Measurements from ENCODE around the gene DEFB129. TPM values are rescaled to one million over a fixed set of nuclear protein-coding genes. Genes with fewer than 3 reads are reported as not detected.
A peak's percentile ranks its signal among the peaks of the same experiment; 100 is the strongest.

Gene DEFB129
- total RNA-seq, 1 donor from 2014 or later: not detected

DNA sequence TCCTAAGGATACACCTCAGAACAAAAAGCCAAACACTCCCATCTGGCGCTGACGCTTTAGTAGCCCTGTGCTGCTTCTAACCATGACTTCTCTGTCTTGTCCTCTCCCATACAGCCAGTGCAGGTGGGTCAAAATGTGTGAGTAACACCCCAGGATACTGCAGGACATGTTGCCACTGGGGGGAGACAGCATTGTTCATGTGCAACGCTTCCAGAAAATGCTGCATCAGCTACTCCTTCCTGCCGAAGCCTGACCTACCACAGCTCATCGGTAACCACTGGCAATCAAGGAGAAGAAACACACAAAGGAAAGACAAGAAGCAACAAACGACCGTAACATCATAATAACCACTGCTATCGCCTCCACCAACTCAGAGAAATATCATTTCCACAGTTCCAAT is 31.9 kb downstream of the DEFB129 start:
- Histone ChIP-seq H3K27me3 (no peaks in the 10 kb centered on the region), H3K27ac (no peak overlapping the region), H3K36me3 (no peaks in the 10 kb centered on the region), H3K9me3 (no peaks in the 10 kb centered on the region), H3K4me1 (no peaks in the 10 kb centered on the region), H3K4me3 (no peak overlapping the region)
- TF ChIP-seq POLR2AphosphoS5 (IDR thresholded peaks at IDR 0.05; ENCODE audit: insufficient read depth in 1 of 2, low read depth in 1 of 2): no peak
- TF ChIP-seq, protein P1, sequence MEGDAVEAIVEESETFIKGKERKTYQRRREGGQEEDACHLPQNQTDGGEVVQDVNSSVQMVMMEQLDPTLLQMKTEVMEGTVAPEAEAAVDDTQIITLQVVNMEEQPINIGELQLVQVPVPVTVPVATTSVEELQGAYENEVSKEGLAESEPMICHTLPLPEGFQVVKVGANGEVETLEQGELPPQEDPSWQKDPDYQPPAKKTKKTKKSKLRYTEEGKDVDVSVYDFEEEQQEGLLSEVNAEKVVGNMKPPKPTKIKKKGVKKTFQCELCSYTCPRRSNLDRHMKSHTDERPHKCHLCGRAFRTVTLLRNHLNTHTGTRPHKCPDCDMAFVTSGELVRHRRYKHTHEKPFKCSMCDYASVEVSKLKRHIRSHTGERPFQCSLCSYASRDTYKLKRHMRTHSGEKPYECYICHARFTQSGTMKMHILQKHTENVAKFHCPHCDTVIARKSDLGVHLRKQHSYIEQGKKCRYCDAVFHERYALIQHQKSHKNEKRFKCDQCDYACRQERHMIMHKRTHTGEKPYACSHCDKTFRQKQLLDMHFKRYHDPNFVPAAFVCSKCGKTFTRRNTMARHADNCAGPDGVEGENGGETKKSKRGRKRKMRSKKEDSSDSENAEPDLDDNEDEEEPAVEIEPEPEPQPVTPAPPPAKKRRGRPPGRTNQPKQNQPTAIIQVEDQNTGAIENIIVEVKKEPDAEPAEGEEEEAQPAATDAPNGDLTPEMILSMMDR (IDR thresholded peaks at IDR 0.05): no peak
- no peak for TF ChIP-seq POLR2A (IDR thresholded peaks at IDR 0.05)
- intact Hi-C loops (cut with DNase I): no loop called here
- no peak for DNase-seq (ENCODE audit: extremely low spot score in 2 of 2)

- H3K36me3 ChIP-seq: no peaks in the 10 kb centered on the region
- H3K27me3 ChIP-seq: no peaks in the 10 kb centered on the region
- H3K4me1 ChIP-seq: no peaks in the 10 kb centered on the region
- no peak for DNase-seq (ENCODE audit: extremely low spot score in 2 of 2)
- H3K27ac ChIP-seq: no peak overlapping the region
- no peaks in the 10 kb centered on the region for H3K9me3 ChIP-seq
- intact Hi-C loops (cut with DNase I): no loop called here
- TF ChIP-seq POLR2A (IDR thresholded peaks at IDR 0.05): no peak
- TF ChIP-seq, protein P1 (IDR thresholded peaks at IDR 0.05): no peak
- H3K4me3 ChIP-seq: no peak overlapping the region
Measured at GRCh38 chr20:259981-260380, 32.9 kb downstream of the DEFB129 start.

GRCh38 chr20:263701-264100 is 36.6 kb downstream of the DEFB129 start:
- Histone ChIP-seq H3K27ac (no peak overlapping the region), H3K9me3 (no peaks in the 10 kb centered on the region), H3K27me3 (no peaks in the 10 kb centered on the region), H3K36me3 (no peaks in the 10 kb centered on the region), H3K4me3 (no peak overlapping the region), H3K4me1 (no peaks in the 10 kb centered on the region)
- TF ChIP-seq POLR2AphosphoS5 (IDR thresholded peaks at IDR 0.05; ENCODE audit: insufficient read depth in 1 of 2, low read depth in 1 of 2) (no peak), POLR2A (IDR thresholded peaks at IDR 0.05) (no peak)
- TF ChIP-seq, protein P1 (IDR thresholded peaks at IDR 0.05): no peak
- intact Hi-C loops (cut with DNase I): no loop called here
- DNase-seq (ENCODE audit: extremely low spot score in 2 of 2): no peak

DNA sequence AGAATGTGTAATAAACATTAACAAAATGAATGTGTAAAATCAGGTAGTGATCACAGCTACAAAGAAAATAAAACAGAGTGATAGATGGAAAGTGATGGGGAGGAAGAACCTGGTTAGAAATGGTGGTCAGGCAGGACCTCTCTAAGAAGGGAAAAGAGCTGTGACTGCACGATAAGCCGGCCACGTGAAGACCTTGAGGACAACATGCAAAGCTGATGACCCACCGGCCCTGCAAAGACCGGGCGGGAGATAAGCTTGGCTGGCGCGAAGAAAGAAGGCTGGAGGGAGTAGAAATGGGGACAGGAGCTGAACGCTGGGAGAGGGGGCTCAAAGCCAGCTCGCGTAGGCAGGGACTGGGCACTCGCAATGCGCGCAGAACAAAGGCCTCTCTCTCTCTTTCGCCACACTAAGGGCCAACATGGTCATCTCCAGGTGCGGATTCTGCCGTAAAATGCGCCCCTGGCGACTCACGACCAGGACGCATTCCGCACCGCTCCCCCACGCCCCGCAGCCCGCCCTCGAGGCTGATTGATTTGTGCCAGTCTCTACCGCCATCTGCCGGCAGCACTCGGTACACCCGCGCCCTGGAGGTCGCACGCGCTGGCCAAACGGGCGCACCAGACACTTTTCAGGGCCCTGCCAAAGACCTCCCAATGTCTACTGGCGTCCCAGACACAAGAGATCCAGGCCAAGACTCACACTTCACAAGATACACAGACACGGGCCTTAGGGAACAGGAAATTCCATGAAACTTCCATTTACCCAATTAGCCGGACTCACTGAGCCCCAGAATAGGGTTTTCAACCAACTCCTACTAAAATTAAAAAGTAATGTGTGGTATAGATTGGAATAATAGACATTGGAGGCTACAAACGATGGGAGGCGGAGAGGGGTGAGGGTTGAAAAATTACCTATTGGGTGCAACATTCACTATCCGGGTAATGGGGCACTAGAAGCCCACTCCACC is 39.8 kb downstream of the DEFB129 start:
- no peak for DNase-seq (ENCODE audit: extremely low spot score in 2 of 2)
- H3K9me3 ChIP-seq: no peaks in the 10 kb centered on the region
- H3K4me1 ChIP-seq: no peaks in the 10 kb centered on the region
- TF ChIP-seq, protein P1 (IDR thresholded peaks at IDR 0.05): peak; percentile 80 to 94 (median 91)
- TF ChIP-seq POLR2A (IDR thresholded peaks at IDR 0.05) (no peak), POLR2AphosphoS5 (IDR thresholded peaks at IDR 0.05; ENCODE audit: insufficient read depth in 1 of 2, low read depth in 1 of 2) (peak; percentile 25 to 52)
- H3K27me3 ChIP-seq: no peaks in the 10 kb centered on the region
- H3K36me3 ChIP-seq: no peaks in the 10 kb centered on the region
- peak overlapping the region; percentile 41 to 53 for H3K4me3 ChIP-seq
- H3K27ac ChIP-seq: no peak overlapping the region
- intact Hi-C loops (cut with DNase I): no loop called here

GRCh38 chr20:270517-270916 is 43.5 kb downstream of the DEFB129 start:
- intact Hi-C loops (cut with DNase I): loop anchor here (10.0 kb wide), 1 partner anchor 54 kb away; the partner anchor contains the start of gene SOX12
- DNase-seq (ENCODE audit: extremely low spot score in 2 of 2): no peak
- H3K27me3 ChIP-seq: no peaks in the 10 kb centered on the region
- no peaks in the 10 kb centered on the region for H3K4me1 ChIP-seq
- no peak overlapping the region for H3K4me3 ChIP-seq
- TF ChIP-seq POLR2A (IDR thresholded peaks at IDR 0.05) (no peak), POLR2AphosphoS5 (IDR thresholded peaks at IDR 0.05; ENCODE audit: insufficient read depth in 1 of 2, low read depth in 1 of 2) (no peak)
- TF ChIP-seq, protein P1 (IDR thresholded peaks at IDR 0.05): no peak
- H3K9me3 ChIP-seq: no peaks in the 10 kb centered on the region
- H3K27ac ChIP-seq: no peak overlapping the region
- H3K36me3 ChIP-seq: no peaks in the 10 kb centered on the region

All from vagina (tissue), 2 donors.